ENCODE data around the gene MAML1.

DNA sequence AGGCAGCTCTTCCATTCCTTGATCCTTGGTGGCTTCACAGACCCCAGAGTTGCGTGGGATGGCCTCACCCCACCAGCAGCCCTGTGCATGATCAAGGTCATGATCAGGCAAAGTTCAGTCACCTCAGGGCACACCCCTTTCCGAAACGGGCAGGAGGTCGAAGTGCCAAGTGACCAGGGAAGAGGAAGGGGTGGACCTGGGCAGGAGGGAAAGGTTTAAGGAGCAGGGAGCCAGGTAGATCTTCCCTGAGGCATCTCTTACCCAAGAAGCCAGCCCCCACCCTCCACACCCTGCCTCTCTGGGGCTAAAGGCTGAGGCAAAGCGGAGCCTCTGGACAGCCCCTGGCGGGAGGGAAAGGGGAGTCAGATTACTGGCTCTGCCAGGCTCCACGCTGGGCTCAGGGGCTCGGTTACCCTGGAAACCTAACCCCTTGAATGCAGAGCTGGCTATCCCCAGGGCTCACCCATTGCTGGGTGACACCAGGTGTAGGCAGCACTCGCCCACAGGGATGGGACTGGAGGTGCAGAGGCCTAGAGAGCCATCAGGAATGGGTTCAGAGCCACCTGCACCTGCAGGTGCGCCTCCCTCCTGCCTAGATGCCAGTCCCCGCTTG, 70.4 kb downstream of the MAML1 start:
- TF ChIP-seq, protein P1, sequence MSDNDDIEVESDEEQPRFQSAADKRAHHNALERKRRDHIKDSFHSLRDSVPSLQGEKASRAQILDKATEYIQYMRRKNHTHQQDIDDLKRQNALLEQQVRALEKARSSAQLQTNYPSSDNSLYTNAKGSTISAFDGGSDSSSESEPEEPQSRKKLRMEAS (IDR thresholded peaks at IDR 0.05; ENCODE audit: low read depth, low read length) = no peak
- TF ChIP-seq, protein P2, sequence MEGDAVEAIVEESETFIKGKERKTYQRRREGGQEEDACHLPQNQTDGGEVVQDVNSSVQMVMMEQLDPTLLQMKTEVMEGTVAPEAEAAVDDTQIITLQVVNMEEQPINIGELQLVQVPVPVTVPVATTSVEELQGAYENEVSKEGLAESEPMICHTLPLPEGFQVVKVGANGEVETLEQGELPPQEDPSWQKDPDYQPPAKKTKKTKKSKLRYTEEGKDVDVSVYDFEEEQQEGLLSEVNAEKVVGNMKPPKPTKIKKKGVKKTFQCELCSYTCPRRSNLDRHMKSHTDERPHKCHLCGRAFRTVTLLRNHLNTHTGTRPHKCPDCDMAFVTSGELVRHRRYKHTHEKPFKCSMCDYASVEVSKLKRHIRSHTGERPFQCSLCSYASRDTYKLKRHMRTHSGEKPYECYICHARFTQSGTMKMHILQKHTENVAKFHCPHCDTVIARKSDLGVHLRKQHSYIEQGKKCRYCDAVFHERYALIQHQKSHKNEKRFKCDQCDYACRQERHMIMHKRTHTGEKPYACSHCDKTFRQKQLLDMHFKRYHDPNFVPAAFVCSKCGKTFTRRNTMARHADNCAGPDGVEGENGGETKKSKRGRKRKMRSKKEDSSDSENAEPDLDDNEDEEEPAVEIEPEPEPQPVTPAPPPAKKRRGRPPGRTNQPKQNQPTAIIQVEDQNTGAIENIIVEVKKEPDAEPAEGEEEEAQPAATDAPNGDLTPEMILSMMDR (IDR thresholded peaks at IDR 0.05; ENCODE audit: low read depth, low read length) = no peak
- no peak for TF ChIP-seq POLR2A (IDR thresholded peaks at IDR 0.05; ENCODE audit: extremely low read depth, insufficient read length)

Data from NB4 (cell line).